Frontal cortex (tissue), 4 donors: ENCODE data around the gene ACOT2. TPM values are rescaled to one million over a fixed set of nuclear protein-coding genes. Genes with fewer than 3 reads are reported as not detected.
A peak's percentile ranks its signal among the peaks of the same experiment; 100 is the strongest.

ENCODE experiments used
- DNase-seq, 2 donors: peaks; one replicate each; pipeline ENCODE4 v3.0.0; 2012; ENCODE audit warnings: low spot score in 2 of 2
- FAIRE-seq: peaks from 2 replicates; lab custom pipeline; 2012; peaks lifted over from hg19 to GRCh38; lab: Jason Lieb, UNC
- total RNA-seq: library from RNA; depleted of rRNA; stranded (reverse); fragments of >200 nt; gene quantifications from one replicate; pipeline ENCODE4 v1.2.3, GENCODE V29; 2014
- donor health status: control.
- donor health status: control.
- donor health status: control.

ACOT2 gene
- total RNA-seq, 1 donor from 2014 or later, result 28.5 TPM

GRCh38 chr14:73610687-73611086, 41.7 kb downstream of the ACOT2 start:
- DNase-seq (no peak), FAIRE-seq (no peak)

DNA sequence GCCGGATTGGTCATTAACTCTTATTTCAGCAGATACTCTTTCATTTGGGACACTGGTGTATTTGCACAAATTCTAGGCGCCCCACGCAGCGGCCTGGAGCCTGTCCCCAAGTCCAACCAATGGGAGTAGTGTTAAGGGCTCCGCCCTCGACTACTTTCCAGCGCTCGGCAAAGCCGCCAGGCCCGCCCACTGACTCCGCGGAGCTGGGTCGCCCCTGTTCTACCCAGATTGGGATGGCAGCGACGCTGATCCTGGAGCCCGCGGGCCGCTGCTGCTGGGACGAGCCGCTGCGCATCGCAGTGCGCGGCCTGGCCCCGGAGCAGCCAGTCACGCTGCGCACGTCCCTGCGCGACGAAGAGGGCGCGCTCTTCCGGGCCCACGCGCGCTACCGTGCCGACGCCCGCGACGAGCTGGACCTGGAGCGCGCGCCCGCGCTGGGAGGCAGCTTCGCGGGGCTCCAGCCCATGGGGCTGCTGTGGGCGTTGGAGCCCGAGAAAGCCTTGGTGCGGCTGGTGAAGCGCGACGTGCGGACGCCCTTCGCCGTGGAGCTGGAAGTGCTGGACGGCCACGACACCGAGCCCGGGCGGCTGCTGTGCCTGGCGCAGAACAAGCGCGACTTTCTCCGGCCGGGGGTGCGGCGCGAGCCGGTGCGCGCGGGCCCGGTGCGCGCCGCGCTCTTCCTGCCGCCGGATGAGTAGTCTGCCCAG, 43.5 kb downstream of the ACOT2 start, which contains the start of gene ACOT6:
ACOT6 (plus strand) TSS at position 179 of the 707 bp plus-strand sequence; CDS start at position 234, 55 bp downstream.
- DNase-seq (peak; percentile 63 to 68), FAIRE-seq (no peak)

GRCh38 chr14:73613046-73613383, 44.0 kb downstream of the ACOT2 start:
- FAIRE-seq (no peak), DNase-seq (peak in 1 of 2 donors; percentile 34)

GRCh38 chr14:73613419-73613963, 44.5 kb downstream of the ACOT2 start:
- DNase-seq (no peak), FAIRE-seq (no peak)

DNA sequence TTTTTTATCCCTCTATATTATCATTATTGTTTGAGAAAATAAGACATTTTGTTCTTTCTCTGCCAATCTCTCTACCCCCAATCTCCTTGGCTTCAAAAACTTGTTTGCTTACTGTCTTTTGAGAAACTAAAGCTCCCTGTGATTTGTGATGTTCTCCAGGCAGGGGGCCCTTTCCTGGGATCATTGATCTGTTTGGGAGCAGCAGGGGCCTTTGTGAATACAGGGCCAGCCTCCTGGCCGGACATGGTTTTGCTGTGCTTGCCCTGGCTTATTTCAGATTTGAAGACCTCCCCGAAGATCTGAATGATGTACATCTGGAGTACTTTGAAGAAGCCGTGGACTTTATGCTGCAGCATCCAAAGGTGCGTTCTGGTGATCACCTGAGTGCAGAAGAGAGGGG, 47.8 kb downstream of the ACOT2 start:
- DNase-seq (no peak), FAIRE-seq (no peak)

DNA sequence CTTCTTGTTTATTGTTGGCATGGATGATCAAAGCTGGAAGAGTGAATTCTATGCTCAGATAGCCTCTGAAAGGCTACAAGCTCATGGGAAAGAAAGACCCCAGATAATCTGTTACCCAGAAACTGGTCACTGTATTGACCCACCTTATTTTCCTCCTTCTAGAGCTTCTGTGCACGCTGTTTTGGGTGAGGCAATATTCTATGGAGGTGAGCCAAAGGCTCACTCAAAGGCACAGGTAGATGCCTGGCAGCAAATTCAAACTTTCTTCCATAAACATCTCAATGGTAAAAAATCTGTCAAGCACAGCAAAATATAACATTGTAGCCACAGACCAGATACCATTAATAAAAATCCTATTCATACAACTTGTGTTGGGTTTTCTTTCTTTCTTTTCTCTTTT, 50.5 kb downstream of the ACOT2 start:
- FAIRE-seq, result no peak
- no peak for DNase-seq

DNA sequence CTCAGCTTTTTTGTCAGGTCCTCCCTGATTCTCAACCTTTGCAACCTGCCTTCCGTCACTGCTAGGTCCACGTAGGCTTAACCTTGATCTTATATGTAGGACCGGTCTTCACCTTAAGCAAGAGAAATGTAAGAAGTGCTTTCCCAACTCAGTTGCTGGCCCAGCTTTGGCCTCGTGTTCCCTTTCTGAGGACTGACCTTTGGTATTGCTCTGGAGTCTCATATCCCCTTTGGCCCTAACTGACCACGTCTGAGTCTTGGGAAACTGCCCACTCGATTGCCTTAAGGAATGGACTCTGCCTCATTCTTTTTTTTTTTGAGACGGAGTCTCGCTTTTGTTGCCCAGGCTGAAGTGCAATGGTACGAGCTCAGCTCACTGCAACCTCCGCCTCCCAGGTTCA, 51.3 kb downstream of the ACOT2 start:
- DNase-seq (no peak), FAIRE-seq (no peak)

- no peak for FAIRE-seq
Observed at GRCh38 chr14:73623504-73624054, 54.6 kb downstream of the ACOT2 start.

More at GRCh38 chr14:73623504-73624054, 54.6 kb downstream of the ACOT2 start:
- no peak for DNase-seq

Other genes starting within 250 kb of the ACOT2 start
- gene NUMB, start 110.7 kb upstream of the ACOT2 start, total RNA-seq, result 13.5 TPM
- gene RIOX1, start 78.3 kb upstream of the ACOT2 start, total RNA-seq, result 27.7 TPM
- gene ACOT1, start 32.1 kb upstream of the ACOT2 start, total RNA-seq, result 2.4 TPM
- 0.82 TPM for gene HEATR4, start 10.3 kb upstream of the ACOT2 start, total RNA-seq
- 1.2 TPM for gene ACOT4, start 22.7 kb downstream of the ACOT2 start, total RNA-seq
- gene ACOT6, start 43.3 kb downstream of the ACOT2 start, total RNA-seq, result not detected
- 33.4 TPM for gene DNAL1, start 75.8 kb downstream of the ACOT2 start, total RNA-seq
- 70.5 TPM for gene PNMA1, start 145.2 kb downstream of the ACOT2 start, total RNA-seq